H1 (cell line): ENCODE data around the gene BAD. TPM values are rescaled to one million over a fixed set of nuclear protein-coding genes. Genes with fewer than 3 reads are reported as not detected.

ENCODE experiments used
- CTCF ChIA-PET: fragments of 300-600 bp; sonication (Branson Sonifier 250); formaldehyde crosslinking; loops from one replicate; lab custom pipeline; 2021; ENCODE audit not compliant: partially characterized antibody; lab: Charles Lee
- POLR2A ChIA-PET: fragments of 300-600 bp; sonication (Branson Sonifier 250); formaldehyde crosslinking; loops from one replicate; lab custom pipeline; 2021; ENCODE audit warnings: inconsistent platforms; ENCODE audit not compliant: partially characterized antibody; lab: Charles Lee
- DNase-seq, 2 experiments: peaks; one replicate each; pipeline versions ENCODE4 v3.0.0 to v3.0.0-alpha.2; 2010 to 2022; ENCODE audit warnings: low spot score in 2 of 2, low read depth in 1 of 2, mixed read lengths in 1 of 2
- FAIRE-seq: peaks from 2 replicates; lab custom pipeline; 2011; peaks lifted over from hg19 to GRCh38; lab: Jason Lieb, UNC
- H2AFZ ChIP-seq: 2 replicates; pipeline ENCODE4 v1.8.1; 2012; ENCODE audit warnings: low read length, inconsistent platforms
- H2AK5ac ChIP-seq: 2 replicates; pipeline ENCODE4 v1.6.1; 2013; ENCODE audit warnings: low read depth, low read length
- H2BK120ac ChIP-seq: replicated peaks from 2 replicates; pipeline ENCODE3; 2013; ENCODE audit warnings: low read depth, low read length, inconsistent platforms
- H2BK12ac ChIP-seq: 2 replicates; pipeline ENCODE4 v1.6.1; 2013; ENCODE audit warnings: low read depth, low read length
- H2BK15ac ChIP-seq: 2 replicates; pipeline ENCODE4 v1.6.1; 2013; ENCODE audit warnings: low read length
- H2BK20ac ChIP-seq: 2 replicates; pipeline ENCODE4 v1.6.1; 2013; ENCODE audit warnings: low read length
- H2BK5ac ChIP-seq: 2 replicates; pipeline ENCODE4 v1.6.1; 2013; ENCODE audit warnings: low read depth, low read length
- H3K14ac ChIP-seq: 2 replicates; pipeline ENCODE4 v1.6.1; 2013; ENCODE audit warnings: inconsistent platforms; ENCODE audit not compliant: insufficient read length
- H3K18ac ChIP-seq: 2 replicates; pipeline ENCODE4 v1.6.1; 2013; ENCODE audit warnings: low read length; ENCODE audit errors: extremely low read depth
- H3K23ac ChIP-seq: 2 replicates; pipeline ENCODE4 v1.6.1; 2013; ENCODE audit warnings: inconsistent platforms; ENCODE audit not compliant: insufficient read length
- H3K23me2 ChIP-seq: 2 replicates; pipeline ENCODE4 v1.6.1; 2013; ENCODE audit warnings: low read depth, low read length
- H3K27ac ChIP-seq: 2 replicates; pipeline ENCODE4 v1.6.1; 2011; ENCODE audit warnings: low read depth, low read length, inconsistent platforms
- H3K27me3 ChIP-seq, 4 experiments: replicated peaks in 1 of 4; 1 replicate in 1 of 4; 2 replicates in 3 of 4; pipeline versions ENCODE4 v1.6.1 to v1.8.1; 2011 to 2013; ENCODE audit warnings: low read length in 3 of 4, mild to moderate bottlenecking in 3 of 4, inconsistent platforms in 2 of 4, mixed read lengths in 2 of 4, moderate library complexity in 1 of 4; ENCODE audit not compliant: control insufficient read depth in 3 of 4, insufficient read depth in 3 of 4; ENCODE audit errors: extremely low read depth in 1 of 4
- H3K36me3 ChIP-seq, 4 experiments: 2 replicates each; pipeline versions ENCODE4 v1.6.1 to v1.8.1; 2011 to 2013; ENCODE audit warnings: mild to moderate bottlenecking in 4 of 4, low read length in 3 of 4, moderate library complexity in 2 of 4, control low read depth in 1 of 4, inconsistent platforms in 1 of 4; ENCODE audit not compliant: insufficient read depth in 4 of 4, control insufficient read depth in 2 of 4
- H3K4ac ChIP-seq: replicated peaks from 2 replicates; pipeline ENCODE3; 2013; ENCODE audit warnings: low read length, low read depth, mixed read lengths, inconsistent platforms; ENCODE audit not compliant: insufficient read length
- H3K4me1 ChIP-seq, 4 experiments: replicated peaks in 1 of 4; 1 replicate in 1 of 4; 2 replicates in 3 of 4; pipeline versions ENCODE4 v1.6.1 to v1.8.1; 2011 to 2013; ENCODE audit warnings: low read length in 3 of 4, inconsistent platforms in 2 of 4, mixed read lengths in 1 of 4; ENCODE audit not compliant: insufficient read depth in 4 of 4, control insufficient read depth in 3 of 4
- H3K4me2 ChIP-seq, 2 experiments: 2 replicates each; pipeline versions ENCODE4 v1.6.1 to v1.8.1; 2011 to 2013; ENCODE audit warnings: low read depth in 2 of 2, low read length in 2 of 2, control low read depth in 1 of 2, inconsistent platforms in 1 of 2, mild to moderate bottlenecking in 1 of 2; ENCODE audit not compliant: insufficient read depth in 1 of 2
- H3K4me3 ChIP-seq, 4 experiments: fragments of 200-600, 300-600 bp in 1 of 4; sonication (generic), shearing (Covaris generic), sonication (Bioruptor Twin) in 1 of 4; 2 replicates each; pipeline versions ENCODE4 v1.5.1 to v1.8.1; 2011 to 2016; ENCODE audit warnings: low read length in 4 of 4, low read depth in 3 of 4, control low read depth in 2 of 4, inconsistent platforms in 2 of 4, mild to moderate bottlenecking in 2 of 4, mixed read lengths in 1 of 4, moderate library complexity in 1 of 4; ENCODE audit not compliant: insufficient read depth in 2 of 4; ENCODE audit errors: extremely low read depth in 1 of 4
- H3K56ac ChIP-seq: replicated peaks from 2 replicates; pipeline ENCODE3; 2013; ENCODE audit warnings: low read depth, mild to moderate bottlenecking, mixed read lengths, low read length, inconsistent platforms; ENCODE audit not compliant: insufficient read length
- H3K79me1 ChIP-seq: 2 replicates; pipeline ENCODE4 v1.6.1; 2013; ENCODE audit warnings: low read depth, low read length, control low read depth
- H3K79me2 ChIP-seq, 2 experiments: 2 replicates each; pipeline versions ENCODE4 v1.6.1 to v1.8.1; 2012 to 2013; ENCODE audit warnings: low read length in 2 of 2, mild to moderate bottlenecking in 2 of 2, inconsistent platforms in 1 of 2; ENCODE audit not compliant: insufficient read depth in 2 of 2, control insufficient read depth in 1 of 2
- H3K9ac ChIP-seq, 4 experiments: replicated peaks in 1 of 4; 1 replicate in 1 of 4; 2 replicates in 3 of 4; pipeline versions ENCODE4 v1.6.1 to v1.8.1; 2011 to 2013; ENCODE audit warnings: low read depth in 3 of 4, low read length in 3 of 4, control low read depth in 2 of 4, mild to moderate bottlenecking in 2 of 4, moderate library complexity in 2 of 4, inconsistent platforms in 1 of 4; ENCODE audit errors: extremely low read depth in 1 of 4
- H3K9me3 ChIP-seq, 2 experiments: 2 replicates each; pipeline versions ENCODE4 v1.6.1 to v1.8.1; 2012 to 2013; ENCODE audit warnings: mild to moderate bottlenecking in 2 of 2, moderate library complexity in 2 of 2, control low read depth in 1 of 2, inconsistent platforms in 1 of 2, low read depth in 1 of 2, low read length in 1 of 2, mixed read lengths in 1 of 2; ENCODE audit not compliant: insufficient read depth in 2 of 2
- H4K20me1 ChIP-seq, 2 experiments: replicated peaks in 1 of 2; 2 replicates each; pipeline versions ENCODE3 to v1.8.1; 2011 to 2013; ENCODE audit warnings: inconsistent platforms in 2 of 2, low read length in 2 of 2, mild to moderate bottlenecking in 1 of 2; ENCODE audit not compliant: insufficient read depth in 2 of 2, control insufficient read depth in 1 of 2
- H4K5ac ChIP-seq: 2 replicates; pipeline ENCODE4 v1.6.1; 2013; ENCODE audit warnings: low read length, low read depth, mixed read lengths, inconsistent platforms; ENCODE audit not compliant: insufficient read length
- H4K8ac ChIP-seq: 2 replicates; pipeline ENCODE4 v1.8.0; 2013; ENCODE audit warnings: mild to moderate bottlenecking, moderate library complexity, low read length, inconsistent platforms; ENCODE audit not compliant: insufficient read depth; ENCODE audit errors: extremely low read depth
- H4K91ac ChIP-seq: replicated peaks from 2 replicates; pipeline ENCODE3; 2013; ENCODE audit warnings: low read length, mixed read lengths, inconsistent platforms; ENCODE audit not compliant: insufficient read length
- ASH2L ChIP-seq: fragments of 200-600, 300-600 bp; sonication (generic); IDR thresholded peaks from one replicate; pipeline ENCODE4 v1.7.1; 2017; ENCODE audit warnings: low read length
- ATF2 ChIP-seq: IDR thresholded peaks from 2 replicates; pipeline ENCODE4 v1.6.1; 2012; ENCODE audit warnings: low read length, inconsistent platforms
- CTBP2 ChIP-seq: IDR thresholded peaks from 2 replicates; pipeline ENCODE4 v1.7.0; 2011; ENCODE audit warnings: borderline replicate concordance, mild to moderate bottlenecking, moderate library complexity, mixed read lengths, low read length; ENCODE audit not compliant: insufficient read depth, insufficient read length
- GTF2F1 ChIP-seq: IDR thresholded peaks from 2 replicates; pipeline ENCODE4 v1.6.1; 2012; ENCODE audit warnings: low read depth, low read length, improper control_type of control experiment, borderline replicate concordance
- RAD21 ChIP-seq, 2 experiments: IDR thresholded peaks in 1 of 2; conservative IDR thresholded peaks in 1 of 2; 2 replicates each; pipeline ENCODE4 v1.6.1; 2011; ENCODE audit warnings: low read depth in 2 of 2, low read length in 2 of 2, improper control_type of control experiment in 1 of 2, inconsistent platforms in 1 of 2, mild to moderate bottlenecking in 1 of 2, moderate library complexity in 1 of 2
- SIX5 ChIP-seq: IDR thresholded peaks from 2 replicates; pipeline ENCODE4 v1.6.1; 2011; ENCODE audit warnings: mild to moderate bottlenecking, low read depth, low read length
- TBP ChIP-seq: IDR thresholded peaks from 2 replicates; pipeline ENCODE4 v1.6.1; 2011; ENCODE audit warnings: low read depth, low read length, improper control_type of control experiment
- TCF12 ChIP-seq: IDR thresholded peaks from 2 replicates; pipeline ENCODE4 v1.6.1; 2011; ENCODE audit warnings: low read depth, mild to moderate bottlenecking, low read length
- WGBS, 2 experiments: shearing (Covaris generic) in 1 of 2; methylation state at CpG; one replicate each; pipeline versions ENCODE4 v1.1.6 to v1.1.7; 2013 to 2015; ENCODE audit warnings: low lambda C conversion rate in 2 of 2, mixed read lengths in 2 of 2, inconsistent platforms in 1 of 2, low coverage in 1 of 2, missing lambda C conversion rate in 1 of 2; ENCODE audit not compliant: insufficient replicate concordance in 2 of 2, insufficient coverage in 1 of 2, insufficient read length in 1 of 2; ENCODE audit errors: extremely low coverage in 1 of 2, missing lambda C conversion rate in 1 of 2; 5-methylcytosine and 5-hydroxymethylcytosine counted together
- polyA plus RNA-seq, 7 experiments: library from polyadenylated mRNA; depleted of rRNA in 3 of 7; stranded (reverse) in 5 of 7; unstranded in 2 of 7; fragments of >200 nt in 5 of 7; fragments of 200-250 nt in 2 of 7; gene quantifications; 1 replicate in 5 of 7; 2 replicates in 1 of 7; 4 replicates in 1 of 7; pipeline versions ENCODE4 v1.2.1 to v1.2.3, GENCODE V29; 2011 to 2013; ENCODE audit warnings: missing spikeins in 2 of 7, mixed read lengths in 2 of 7
- total RNA-seq: library from RNA; stranded (reverse); fragmentation: NEBNext Ultra II Directional; extraction: Animal tissue kit (Norgen Biotek cat#: 25700); gene quantifications from 2 replicates; pipeline ENCODE4 v1.2.1, GENCODE V29; 2021

Gene BAD
- total and polyA plus RNA-seq, 2 of the 8 experiments (the other 6 are each of a cell fraction or from before 2014, with no cell fraction given), result 23.1 to 33.7 TPM

DNA sequence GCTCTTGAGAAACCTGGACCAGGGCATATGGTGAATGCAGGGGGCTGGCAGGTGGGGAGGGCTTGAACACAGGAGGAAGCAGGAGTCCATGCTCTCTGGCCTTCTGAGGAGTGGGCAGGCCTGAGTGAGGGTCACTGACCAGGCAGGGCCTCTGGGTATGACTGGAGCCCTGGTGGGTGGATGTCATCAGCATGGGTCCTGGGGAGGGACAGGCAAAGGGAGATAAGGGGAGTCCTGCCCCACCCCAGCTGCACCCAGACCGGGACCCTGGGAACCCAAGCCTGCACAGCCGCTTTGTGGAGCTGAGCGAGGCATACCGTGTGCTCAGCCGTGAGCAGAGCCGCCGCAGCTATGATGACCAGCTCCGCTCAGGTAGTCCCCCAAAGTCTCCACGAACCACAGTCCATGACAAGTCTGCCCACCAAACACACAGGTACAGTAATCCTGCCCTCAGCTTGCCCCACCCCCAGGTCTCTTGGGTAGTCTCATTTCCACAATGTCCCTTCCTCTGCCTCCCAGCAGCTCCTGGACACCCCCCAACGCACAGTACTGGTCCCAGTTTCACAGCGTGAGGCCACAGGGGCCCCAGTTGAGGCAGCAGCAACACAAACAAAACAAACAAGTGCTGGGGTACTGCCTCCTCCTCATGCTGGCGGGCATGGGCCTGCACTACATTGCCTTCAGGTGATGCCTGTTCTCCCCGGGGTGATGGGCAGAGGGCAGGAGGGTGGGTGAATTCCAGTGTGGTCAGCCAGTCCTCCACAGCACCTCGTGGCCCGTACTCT is 52.1 kb downstream of the BAD start:
- Histone ChIP-seq H2AFZ (no peak overlapping the region), H2BK120ac (no peak overlapping the region), H4K91ac (no peak overlapping the region), H3K4ac (peak overlapping the region; percentile 3), H3K79me2 (no peaks in the 10 kb centered on the region), H3K18ac (no peak overlapping the region), H2AK5ac (peak overlapping the region; percentile 65; the same call in 1 of the 2 replicates), H2BK15ac (0 out of 2 replicates have a peak overlapping the region, but pooled peaks have one; percentile 72), H2BK12ac (no peak overlapping the region), H4K5ac (no peak overlapping the region), H3K9me3 (no peaks in the 10 kb centered on the region), H4K8ac (no peak overlapping the region), H3K36me3 (no peaks in the 10 kb centered on the region), H3K14ac (no peak overlapping the region), H3K56ac (no peak overlapping the region), H3K23ac (no peak overlapping the region), H2BK20ac (no peak overlapping the region), H3K23me2 (peaks cover 15% of the 10 kb centered on the region), H2BK5ac (no peak overlapping the region), H3K4me2 (no peak overlapping the region; a peak in 1 of 4 replicates), H3K27ac (no peak overlapping the region), H3K9ac (no peak overlapping the region), H3K4me1 (peaks cover 0 to 22% (median 7%) of the 10 kb centered on the region in 4 experiments; a peak in 6 of 7 replicates), H3K4me3 (no peak overlapping the region), H3K79me1 (no peaks in the 10 kb centered on the region; the same call in 1 of the 2 replicates), H3K27me3 (peaks cover 0 to 12% (median 6%) of the 10 kb centered on the region in 4 experiments; a peak in 4 of 7 replicates), H4K20me1 (peaks cover 0 to 6% of the 10 kb centered on the region in 2 experiments)
- ChIA-PET CTCF (interaction anchor here (0.6 to 8.6 kb wide), 11 partner anchors 9 to 1023 kb away, joined by 3 to 51 read pairs (median 4); partner anchors contain the start of genes BAD, FERMT3, PLCB3 and PPP1R14B), POLR2A (interaction anchor here (0.8 to 11.9 kb wide), 12 partner anchors 14 to 1376 kb away, joined by 3 to 190 read pairs (median 4); partner anchors contain the start of genes FERMT3, FKBP2, PLCB3 and PPP1R14B)
- no peak for DNase-seq
- TF ChIP-seq SIX5 (no peak), RAD21 (IDR thresholded peaks at IDR 0.05 in 1 of 2, conservative IDR thresholded peaks at IDR 0.05 in 1 of 2; ENCODE audit: low read depth in 2 of 2, low read length in 2 of 2) (no peak), GTF2F1 (no peak), ATF2 (no peak), TBP (no peak), ASH2L (no peak), CTBP2 (no peak), TCF12 (no peak)
- FAIRE-seq, result no peak
- 98% methylated on average over 15 of the region's 15 CpGs; no CpG with 5 or more reads in 1 of the 2 experiments for WGBS, 2 experiments
